GDM1 (cell line): ENCODE data around the gene PSMD13.

ENCODE experiments used
- DNase-seq: peaks from one replicate; lab custom pipeline; 2025; lab: John Stamatoyannopoulos, UW

PSMD13 gene

GRCh38 chr11:250274-250673 lies 13.5 kb downstream of the PSMD13 start:
- DNase-seq: no peak

GRCh38 chr11:250740-251299 lies 14.0 kb downstream of the PSMD13 start:
- peak; percentile 48 for DNase-seq

- no peak for DNase-seq
Measured at GRCh38 chr11:251550-251949, 14.8 kb downstream of the PSMD13 start.

GRCh38 chr11:252666-253065 lies 15.9 kb downstream of the PSMD13 start:
- DNase-seq: no peak

GRCh38 chr11:253160-253885 lies 16.5 kb downstream of the PSMD13 start:
- DNase-seq: no peak

GRCh38 chr11:253886-254270 lies 17.1 kb downstream of the PSMD13 start:
- DNase-seq: no peak

GRCh38 chr11:255176-255575 lies 18.4 kb downstream of the PSMD13 start:
- no peak for DNase-seq

GRCh38 chr11:255816-256215 lies 19.0 kb downstream of the PSMD13 start:
- no peak for DNase-seq

GRCh38 chr11:256952-257737 lies 20.4 kb downstream of the PSMD13 start:
- peak; percentile 14 for DNase-seq

- no peak for DNase-seq
Measured at GRCh38 chr11:257766-258493, 21.2 kb downstream of the PSMD13 start.

GRCh38 chr11:259413-259812 lies 22.6 kb downstream of the PSMD13 start:
- DNase-seq: no peak

GRCh38 chr11:261624-262023 lies 24.8 kb downstream of the PSMD13 start:
- no peak for DNase-seq

- peak; percentile 42 for DNase-seq
Measured at GRCh38 chr11:266676-267439, 30.1 kb downstream of the PSMD13 start.

- peak; percentile 42 for DNase-seq
Measured at GRCh38 chr11:267491-267994, 30.8 kb downstream of the PSMD13 start.

- DNase-seq: peak; percentile 38
Measured at GRCh38 chr11:268716-269145, 32.0 kb downstream of the PSMD13 start.

GRCh38 chr11:269146-269890 lies 32.5 kb downstream of the PSMD13 start:
- peak; percentile 57 for DNase-seq

- no peak for DNase-seq
Measured at GRCh38 chr11:270451-271318, 33.9 kb downstream of the PSMD13 start.

GRCh38 chr11:271319-271715 lies 34.5 kb downstream of the PSMD13 start:
- DNase-seq: no peak

- DNase-seq: no peak
Measured at GRCh38 chr11:272195-272930, 35.6 kb downstream of the PSMD13 start.
